GM18858 (cell line): ENCODE data around the gene AQP2.

Experiments
- ATAC-seq: cut with Tn5 transposase; IDR thresholded peaks from one replicate; pipeline ENCODE4 v1.9.1; 2021; ENCODE audit not compliant: unreplicated experiment

Gene AQP2, protein sequence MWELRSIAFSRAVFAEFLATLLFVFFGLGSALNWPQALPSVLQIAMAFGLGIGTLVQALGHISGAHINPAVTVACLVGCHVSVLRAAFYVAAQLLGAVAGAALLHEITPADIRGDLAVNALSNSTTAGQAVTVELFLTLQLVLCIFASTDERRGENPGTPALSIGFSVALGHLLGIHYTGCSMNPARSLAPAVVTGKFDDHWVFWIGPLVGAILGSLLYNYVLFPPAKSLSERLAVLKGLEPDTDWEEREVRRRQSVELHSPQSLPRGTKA

DNA sequence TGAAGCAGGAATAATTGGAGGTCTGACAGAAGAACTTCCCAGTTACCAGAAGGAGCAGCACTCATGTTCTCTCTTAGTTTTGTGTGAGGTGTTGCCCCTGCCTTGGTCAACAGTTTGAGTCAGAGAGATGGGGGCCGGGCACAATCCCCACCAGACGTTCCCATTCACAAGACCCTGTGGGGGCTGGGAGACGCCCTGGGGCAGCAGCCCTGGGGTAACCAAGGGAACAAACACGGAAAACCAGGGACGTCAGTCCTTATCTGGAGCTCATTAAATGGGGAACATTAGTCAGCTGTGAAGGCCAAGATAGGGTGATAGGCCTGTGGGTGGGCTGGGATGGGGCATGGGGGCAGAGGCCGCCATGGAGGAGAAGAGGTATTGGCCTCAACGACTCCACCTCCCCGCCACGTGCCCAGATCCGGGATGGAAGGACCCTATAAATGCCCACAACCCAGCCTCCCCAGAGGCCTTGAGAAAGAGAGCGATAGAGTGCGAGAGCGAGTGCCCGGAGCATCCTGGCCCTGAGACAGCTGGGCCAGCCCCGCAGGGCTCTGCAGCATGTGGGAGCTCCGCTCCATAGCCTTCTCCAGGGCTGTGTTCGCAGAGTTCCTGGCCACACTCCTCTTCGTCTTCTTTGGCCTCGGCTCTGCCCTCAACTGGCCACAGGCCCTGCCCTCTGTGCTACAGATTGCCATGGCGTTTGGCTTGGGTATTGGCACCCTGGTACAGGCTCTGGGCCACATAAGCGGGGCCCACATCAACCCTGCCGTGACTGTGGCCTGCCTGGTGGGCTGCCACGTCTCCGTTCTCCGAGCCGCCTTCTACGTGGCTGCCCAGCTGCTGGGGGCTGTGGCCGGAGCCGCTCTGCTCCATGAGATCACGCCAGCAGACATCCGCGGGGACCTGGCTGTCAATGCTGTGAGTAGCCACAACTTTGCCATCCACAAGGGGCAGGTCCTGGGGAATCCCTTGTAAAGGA is at the start of gene AQP2:
TSS of gene AQP2 (plus strand) at position 465 of the 979 bp plus-strand sequence. CDS start at position 559, 94 bp downstream.
- ATAC-seq = no peak

DNA sequence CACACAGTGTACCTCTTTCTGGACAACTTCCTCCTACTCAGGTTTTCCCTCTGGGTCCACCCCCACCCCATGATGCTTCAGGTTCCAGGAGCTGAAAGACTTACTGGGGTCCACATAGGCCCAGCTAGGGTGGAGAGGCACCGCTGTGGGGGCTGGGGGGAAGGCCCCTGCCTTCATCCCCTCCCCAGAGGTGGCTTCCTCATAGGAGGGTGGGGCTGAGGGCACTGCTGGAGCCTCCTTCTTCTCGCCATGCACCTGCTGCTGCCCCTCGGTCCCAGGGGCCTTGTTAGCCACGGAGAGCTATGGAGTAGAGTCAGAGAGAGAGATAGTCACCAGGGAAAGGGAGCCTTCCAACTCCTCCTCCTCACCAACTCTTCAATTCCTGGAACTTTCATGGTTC is 49.5 kb upstream of the AQP2 start:
- no peak for ATAC-seq

DNA sequence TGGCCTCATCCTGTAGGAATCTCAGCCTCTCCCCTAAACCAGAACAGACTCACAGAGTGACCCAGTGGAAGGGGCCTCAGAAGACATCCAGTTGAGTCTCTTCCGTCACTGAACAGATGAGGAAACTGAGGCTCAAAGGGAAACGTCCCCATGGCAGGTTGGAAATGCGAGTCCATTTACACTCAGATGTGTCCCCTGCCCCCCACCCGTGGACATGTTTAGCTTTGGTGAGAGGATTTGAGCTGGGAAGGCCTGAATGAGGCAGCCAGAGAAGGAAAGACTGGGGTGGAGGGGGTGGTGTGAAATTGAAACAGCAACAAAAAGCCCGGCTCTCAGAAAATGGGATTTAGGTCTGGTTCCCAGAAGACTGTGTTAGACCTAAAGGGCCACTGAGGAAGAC is 48.6 kb upstream of the AQP2 start:
- no peak for ATAC-seq

DNA sequence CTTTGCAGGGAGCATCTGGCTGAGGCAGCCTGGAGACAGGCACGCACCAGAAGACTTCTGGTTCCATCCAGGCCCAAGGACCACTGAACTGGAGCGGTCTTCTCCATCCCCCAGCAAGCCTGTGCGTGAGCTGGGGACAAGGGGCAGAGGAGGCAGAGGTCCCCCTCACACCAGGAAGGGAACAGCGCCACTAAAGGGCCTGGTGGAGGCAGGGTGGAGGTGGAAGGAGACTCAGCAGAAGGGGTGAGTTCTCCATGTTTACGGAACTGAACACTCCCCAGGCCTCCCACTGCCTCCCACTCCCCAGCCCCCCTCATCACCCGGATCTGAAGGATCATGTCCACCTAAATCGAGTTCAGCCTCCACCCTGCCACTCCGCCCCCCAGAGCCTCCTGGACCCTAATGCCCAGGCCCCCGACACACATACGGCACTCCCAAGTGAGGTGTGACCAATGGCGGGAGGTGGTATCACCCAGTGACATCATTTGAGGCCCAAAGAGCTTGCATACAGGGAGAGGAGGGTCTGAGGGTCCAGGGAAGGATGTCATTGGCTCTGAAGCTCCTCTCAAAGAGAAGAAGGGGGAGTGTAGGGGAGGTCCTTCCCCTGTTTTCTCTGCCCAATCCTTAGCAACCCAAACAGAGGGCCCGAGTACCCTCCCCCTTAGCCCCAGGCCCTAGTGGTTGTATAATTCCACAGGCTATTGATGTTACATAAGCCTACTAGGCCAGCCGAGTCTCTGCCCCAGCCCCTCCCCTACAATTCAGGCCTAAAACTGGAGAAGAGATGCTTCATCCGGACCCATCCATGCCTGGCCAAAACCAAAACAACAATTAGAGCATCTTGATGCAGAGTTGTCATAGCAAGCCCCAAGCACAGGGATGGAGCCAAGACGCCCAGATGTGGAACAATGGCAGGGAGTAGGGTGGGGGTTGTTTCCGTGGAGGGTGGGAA is 47.9 kb upstream of the AQP2 start:
- ATAC-seq = no peak

DNA sequence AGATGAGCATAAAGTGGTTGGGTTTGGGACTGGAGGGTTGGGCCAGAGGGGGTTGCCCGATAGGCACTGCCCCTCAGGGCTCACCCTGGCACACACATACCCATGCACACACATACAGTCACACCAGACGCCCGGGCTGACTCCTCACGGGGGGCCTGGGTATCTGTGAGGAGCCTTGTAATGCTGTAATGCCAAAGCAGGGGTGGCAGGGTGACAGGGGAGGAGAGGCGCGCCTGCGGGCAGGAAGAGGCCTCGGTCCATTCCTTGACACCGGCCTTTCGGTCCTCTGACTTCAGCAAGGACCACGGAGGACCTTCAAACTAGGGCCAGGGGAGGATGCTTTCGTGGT is 47.2 kb upstream of the AQP2 start:
- no peak for ATAC-seq

DNA sequence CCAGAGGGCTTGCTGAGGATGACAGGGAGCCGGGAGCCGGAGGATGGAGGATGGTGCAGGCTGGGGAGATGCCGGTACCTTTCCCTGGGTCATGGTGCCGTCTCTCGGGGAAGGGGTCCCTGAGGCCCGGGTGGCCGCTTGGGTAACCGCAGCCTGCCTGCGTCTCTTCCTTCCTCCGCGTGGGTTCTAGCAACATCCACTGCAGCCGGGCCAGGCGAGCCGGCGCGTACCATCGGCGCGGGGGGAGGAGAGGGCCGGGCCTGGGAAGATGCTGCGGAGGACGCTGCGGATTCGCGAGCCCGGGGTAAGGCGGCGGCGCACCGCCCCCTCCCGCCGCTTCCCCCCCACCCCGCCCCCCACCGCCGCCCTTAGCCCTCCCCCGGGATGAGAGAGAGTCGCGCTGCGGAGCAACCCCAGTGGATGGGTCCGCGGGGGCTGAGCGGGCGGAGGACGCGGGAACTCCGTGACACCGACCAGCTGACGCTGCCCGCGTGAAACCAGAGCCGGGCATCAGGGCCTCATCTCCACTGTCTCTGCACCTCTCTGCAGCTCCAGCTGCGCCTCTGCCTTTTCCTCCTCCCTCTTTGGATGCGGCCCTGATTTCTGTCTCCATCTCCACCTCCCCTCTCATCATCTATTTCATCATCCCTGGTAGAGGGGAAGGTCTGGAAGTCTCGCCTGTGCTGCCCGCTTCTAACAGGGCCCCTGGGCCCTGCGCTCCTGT is 46.7 kb upstream of the AQP2 start, which contains the start of gene FAIM2:
TSS of gene FAIM2 (minus strand) at position 201 of the 724 bp plus-strand sequence. CDS start at position 93, 108 bp downstream.
- ATAC-seq = no peak

DNA sequence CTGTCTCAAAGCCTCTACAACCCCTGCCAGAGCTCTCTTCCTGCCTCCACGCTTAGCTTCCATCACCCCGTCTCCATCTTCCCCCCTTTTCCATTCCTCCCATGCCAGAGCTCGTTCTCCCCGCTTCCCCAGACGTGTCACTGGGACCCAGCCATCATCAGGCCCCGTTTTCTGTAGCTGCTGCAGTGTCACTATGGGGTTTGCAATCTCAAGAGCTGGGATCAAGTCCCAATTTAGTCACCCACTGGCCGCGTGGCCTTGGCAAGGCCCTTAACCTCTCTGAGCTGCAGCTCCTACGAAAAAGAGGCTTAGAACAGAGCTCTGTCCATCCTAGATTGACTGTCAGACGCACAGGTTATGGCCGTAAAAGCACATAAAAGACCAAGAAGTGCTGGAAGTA is 45.9 kb upstream of the AQP2 start:
- no peak for ATAC-seq

DNA sequence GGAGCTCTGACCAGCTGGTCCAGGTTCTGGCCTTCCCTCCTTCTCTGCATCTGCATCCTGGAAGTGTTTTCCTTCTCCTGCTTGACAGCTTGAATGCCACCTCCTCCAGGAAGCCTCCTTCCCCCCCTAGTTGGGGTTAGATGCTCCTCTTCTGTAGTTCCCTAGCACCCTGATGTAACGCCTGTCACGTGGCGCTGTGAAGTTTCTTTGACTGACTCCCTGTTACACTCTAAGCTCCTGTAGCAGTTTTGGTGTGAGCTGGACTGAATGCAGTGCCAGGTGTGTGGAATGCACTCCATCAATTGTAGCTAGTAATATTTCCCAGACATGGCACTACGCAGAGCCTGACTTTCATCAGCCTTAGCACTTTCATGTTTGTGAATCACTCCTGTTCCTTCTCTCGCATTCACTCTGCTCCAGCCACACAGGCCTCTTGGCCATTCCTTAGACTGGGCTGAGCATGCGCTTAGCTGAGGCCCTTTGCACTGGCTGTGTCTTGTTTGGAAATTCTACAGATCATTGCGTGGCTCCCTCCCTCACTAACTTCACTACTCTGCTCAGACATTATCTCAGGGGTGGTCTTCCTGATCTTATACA is 44.7 kb upstream of the AQP2 start:
- no peak for ATAC-seq

DNA sequence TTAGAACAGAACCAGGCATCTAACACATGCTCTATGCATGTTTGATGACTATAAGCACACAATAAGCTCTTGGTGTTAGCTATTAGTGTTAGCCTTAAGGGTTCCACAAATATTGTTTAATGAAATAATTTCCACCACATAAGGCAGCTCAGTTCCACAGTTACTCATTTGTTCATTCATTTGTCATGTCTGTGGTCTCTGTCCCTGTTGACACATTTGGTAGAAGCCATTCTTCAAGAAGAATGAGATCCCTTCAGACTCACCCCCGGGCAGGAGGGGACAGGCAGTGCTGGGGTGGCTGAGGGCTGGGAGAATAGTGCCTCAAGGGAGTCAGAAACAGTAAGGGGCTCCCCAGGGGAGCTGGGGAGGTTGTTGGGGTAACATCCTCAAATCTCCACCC is 43.2 kb upstream of the AQP2 start:
- no peak for ATAC-seq

DNA sequence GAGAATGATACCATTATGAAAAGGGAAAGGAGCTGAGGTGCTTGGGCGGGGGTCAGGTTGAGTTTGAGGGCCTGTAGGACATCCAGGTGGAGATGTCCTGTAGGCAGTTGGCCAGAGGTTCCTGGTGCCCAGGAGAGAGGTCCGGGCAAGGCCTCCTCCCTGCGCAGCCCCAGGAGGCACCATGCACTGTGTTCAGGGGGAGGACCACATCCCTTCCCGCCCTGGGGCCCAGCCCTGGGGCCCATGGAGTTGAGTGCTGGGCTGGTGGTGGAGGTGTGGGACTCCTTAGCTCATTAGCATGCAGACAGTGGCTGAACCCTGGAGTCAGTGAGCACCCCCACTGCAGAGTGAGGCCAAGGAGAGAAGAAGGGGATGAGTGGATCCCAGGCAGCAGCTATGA is 41.2 kb upstream of the AQP2 start:
- ATAC-seq = no peak

DNA sequence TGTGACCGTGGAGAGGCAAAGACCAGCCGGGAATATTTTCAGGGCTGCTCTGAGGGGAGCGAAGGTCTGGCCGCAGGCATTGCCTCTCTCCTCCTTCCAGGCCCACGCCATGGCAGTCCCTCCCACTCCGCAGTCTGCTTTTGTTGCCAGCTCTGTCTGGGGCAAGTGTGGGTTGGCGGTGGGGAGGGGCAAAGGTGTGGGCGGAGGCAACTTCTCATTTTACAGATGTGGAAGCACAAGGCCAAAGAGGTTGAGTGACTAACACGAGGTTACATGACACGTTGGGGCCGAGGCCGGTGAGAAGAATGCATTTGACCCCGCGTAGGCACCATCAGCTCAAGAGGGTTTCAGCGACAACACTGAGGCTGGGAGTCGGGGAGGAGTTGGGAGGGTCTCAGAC is 40.7 kb upstream of the AQP2 start:
- ATAC-seq = no peak

DNA sequence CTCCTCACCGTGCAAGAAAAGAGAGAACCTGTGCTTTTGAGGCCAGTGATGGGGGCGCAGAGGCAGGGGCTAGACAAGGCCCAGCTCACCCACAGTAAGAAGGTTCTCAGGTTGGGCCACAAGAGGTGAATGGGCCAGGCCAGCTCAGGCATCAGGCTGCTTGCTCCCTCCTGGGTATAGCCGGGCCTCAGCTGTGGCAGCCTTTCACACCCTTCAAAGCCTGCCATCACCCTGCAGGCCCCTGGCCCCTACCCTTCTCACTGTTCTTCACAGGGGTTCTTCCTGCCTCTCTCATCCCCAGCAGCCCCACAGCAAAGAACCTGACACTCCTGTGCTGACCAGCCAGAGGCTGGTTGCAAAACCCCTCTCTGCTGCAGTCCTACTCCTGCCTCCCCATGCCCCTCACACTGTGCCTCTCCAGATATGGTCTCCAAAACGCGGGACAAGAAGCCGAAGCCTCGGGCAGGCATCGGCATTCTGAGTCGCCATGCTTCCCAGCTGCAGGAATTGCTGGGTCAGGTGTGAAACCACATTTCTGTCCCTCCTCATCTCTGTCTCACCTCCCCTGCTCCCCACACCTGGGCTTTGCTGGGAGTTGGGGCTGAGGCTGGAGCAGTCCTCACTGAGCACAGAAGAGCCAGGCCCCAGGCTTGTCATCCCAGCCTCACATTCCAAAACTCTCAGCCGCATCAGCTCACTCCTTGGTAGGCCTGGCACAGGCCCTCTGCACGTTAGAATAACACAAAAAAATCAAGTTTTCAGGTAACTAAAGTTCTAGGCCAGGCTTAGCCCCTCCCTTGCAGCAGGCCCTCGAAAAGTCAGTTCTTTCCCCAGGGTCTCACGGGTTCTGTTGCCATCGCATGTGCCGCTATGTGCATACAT is 40.0 kb upstream of the AQP2 start:
- ATAC-seq = no peak

DNA sequence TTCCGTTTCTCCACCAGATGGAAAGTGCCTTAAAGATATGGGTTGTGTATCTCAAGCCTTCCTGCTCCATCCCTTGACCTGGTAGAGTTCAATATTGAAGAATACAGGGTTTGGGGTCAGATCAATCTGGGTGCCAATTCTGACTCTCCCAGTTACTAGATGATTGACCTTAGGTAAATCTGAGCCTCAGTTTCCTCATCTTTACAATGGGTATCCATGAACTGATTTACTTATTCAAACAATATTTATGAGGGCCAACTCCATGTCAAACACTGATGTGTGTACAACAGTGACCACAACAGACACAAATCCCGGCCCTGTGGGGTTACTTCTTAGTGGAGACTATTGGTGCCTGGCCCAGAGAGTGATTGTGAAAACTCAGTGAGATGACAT is 39.3 kb upstream of the AQP2 start:
- ATAC-seq = no peak

DNA sequence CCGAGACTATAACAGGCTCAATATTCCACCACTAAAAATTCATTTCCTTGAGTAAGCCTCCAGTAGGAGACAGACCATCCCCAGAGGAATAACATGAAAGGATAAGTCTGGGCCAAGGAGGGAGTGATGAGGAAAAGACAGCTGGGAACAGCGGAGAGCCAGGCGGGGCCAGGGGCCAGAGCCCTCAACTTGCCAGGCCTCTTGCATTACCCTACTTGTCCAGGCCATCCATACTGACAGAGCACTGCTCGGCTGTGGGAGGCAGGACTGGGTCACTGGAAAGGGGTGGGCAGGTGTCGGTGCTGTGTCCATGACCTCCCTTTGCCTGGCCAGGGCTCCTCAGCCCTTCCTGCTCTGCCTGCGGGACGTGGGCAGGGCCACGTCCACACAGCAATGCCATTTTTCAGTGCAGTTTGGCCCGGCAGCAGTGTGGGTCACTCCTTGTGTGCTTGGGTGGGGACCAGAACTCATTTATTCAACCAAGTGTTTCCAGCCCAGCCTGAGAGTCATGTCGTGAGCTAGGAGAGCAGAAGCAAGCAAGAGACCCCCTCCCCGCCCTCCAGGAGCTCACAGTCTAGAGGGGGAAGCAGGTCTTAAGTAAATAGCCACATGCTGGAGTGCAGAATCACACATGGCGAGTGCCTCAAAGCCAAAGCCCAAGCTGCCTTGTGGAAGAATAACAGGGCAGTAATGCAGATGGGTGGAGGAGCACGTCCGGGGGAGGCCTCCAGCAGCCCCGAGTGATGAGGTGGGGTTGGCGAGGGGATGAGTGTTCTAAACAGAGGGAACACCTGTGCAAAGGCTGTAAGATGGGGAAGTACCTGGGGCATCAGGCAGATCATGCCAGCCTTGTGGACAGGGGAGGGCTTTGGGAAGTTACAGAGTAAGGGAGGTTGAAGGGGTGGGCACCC is 37.9 kb upstream of the AQP2 start:
- ATAC-seq = no peak

DNA sequence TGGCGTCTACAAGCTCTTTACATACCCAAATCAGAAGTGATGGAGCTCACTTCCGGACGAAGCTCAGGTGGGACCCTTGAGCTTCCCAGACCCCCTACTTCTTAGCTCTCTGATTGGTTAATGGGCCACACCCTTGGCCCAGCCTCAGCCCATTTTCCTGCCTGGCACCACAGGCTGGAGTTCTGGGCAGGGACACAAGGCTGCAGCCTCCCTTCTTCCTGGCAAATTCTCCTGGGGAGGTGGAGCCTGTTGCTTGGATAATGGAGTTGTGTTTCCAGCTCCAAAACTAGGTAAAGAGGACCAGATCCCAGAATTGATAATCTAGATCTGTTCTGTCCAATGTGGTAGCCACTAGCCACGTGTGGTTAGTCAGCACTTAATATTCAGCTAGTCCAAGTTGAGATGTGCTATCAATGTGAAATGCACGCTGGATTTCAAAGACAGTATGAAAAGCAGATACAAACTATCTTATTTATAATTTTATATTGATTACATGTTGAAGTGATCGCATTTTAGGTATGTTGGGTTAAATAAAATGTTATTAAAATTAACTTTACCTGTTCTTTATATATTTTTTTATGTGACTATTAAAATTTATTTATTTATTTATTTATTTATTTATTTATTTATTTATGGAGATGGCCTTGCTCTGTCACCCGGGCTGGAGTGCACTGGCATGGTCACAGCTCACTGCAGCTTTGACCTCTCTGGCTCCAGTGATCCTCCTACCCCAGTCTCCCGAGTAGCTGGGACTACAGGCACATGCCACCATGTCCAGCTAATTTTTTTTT is 34.2 kb upstream of the AQP2 start:
- no peak for ATAC-seq

DNA sequence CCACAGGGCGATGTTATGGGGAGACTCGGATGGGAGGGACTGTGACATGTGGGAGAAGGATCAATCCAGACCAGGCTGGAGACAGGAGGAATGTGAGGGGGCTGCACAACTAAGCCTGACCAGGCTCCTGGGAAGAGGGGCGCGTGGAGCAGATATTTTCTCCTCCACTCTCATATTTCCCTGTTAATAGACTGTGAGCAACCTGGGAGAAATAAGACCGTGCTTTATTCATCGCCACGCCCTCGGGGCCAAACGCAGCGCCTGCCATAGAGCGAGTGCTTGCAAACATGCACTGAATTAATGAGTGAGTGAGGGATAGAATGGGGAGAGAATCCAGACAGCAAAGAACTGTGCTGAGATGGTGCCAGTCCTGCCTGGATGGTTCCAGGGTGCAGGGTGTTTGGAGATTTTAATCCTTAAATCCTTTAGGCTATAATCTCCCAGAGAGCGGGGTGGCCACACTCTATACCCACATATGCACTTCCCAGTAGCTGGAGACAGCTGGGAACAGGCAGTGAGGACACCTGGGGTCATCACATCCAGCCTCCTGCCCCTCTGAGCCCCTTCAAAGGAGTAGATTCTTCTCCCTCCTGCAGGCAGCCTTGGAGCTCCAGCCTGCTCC is 33.3 kb upstream of the AQP2 start:
- no peak for ATAC-seq

DNA sequence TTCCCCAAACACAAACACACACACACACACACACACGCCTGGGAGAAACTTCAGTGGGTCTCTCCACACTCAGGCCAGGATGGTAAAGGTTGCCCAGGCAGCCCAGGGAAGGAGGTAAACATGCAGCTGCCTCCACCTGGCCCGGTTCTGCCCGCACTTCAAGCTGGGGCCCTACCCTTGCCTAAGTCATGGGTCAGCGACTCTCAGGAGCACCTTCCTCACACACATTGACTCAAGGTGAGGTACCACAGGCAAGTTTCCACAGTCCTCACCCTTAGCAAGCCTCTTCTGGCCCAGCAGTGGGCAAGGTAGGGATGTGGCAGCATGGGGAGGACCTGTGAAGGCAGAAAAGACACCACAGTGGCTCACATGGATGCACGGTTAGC is 32.8 kb upstream of the AQP2 start:
- no peak for ATAC-seq
